NCI-H146 treated with DMSO at 0.1 percent for 48 hours (cell line): ENCODE data around the gene FOXI1.

Experiments used
- DNase-seq: peaks from one replicate; lab custom pipeline; 2025; ENCODE audit not compliant: unreplicated experiment; lab: John Stamatoyannopoulos, UW

FOXI1 gene

GRCh38 chr5:170149206-170149515 is 43.5 kb downstream of the FOXI1 start:
- DNase-seq: no peak

- no peak for DNase-seq
Observed at GRCh38 chr5:170150713-170151096, 45.0 kb downstream of the FOXI1 start.

- DNase-seq: no peak
Observed at GRCh38 chr5:170151097-170151831, 45.6 kb downstream of the FOXI1 start.

- DNase-seq: no peak
Observed at GRCh38 chr5:170152767-170153166, 47.1 kb downstream of the FOXI1 start.

- no peak for DNase-seq
Observed at GRCh38 chr5:170154297-170154696, 48.6 kb downstream of the FOXI1 start.

GRCh38 chr5:170154744-170155143 is 49.0 kb downstream of the FOXI1 start:
- no peak for DNase-seq

- no peak for DNase-seq
Observed at GRCh38 chr5:170155771-170156170, 50.1 kb downstream of the FOXI1 start.

GRCh38 chr5:170159101-170159698 is 53.5 kb downstream of the FOXI1 start:
- no peak for DNase-seq
